ENCODE data around the gene LY6G5C. TPM values are rescaled to one million over a fixed set of nuclear protein-coding genes. Genes with fewer than 3 reads are reported as not detected.

LY6G5C gene
- total and polyA plus RNA-seq, 9 of the 15 experiments (the other 6 are each of a cell fraction or from before 2014, with no cell fraction given) = 0.10 to 0.67 (median 0.46) TPM; not detected in 4

DNA sequence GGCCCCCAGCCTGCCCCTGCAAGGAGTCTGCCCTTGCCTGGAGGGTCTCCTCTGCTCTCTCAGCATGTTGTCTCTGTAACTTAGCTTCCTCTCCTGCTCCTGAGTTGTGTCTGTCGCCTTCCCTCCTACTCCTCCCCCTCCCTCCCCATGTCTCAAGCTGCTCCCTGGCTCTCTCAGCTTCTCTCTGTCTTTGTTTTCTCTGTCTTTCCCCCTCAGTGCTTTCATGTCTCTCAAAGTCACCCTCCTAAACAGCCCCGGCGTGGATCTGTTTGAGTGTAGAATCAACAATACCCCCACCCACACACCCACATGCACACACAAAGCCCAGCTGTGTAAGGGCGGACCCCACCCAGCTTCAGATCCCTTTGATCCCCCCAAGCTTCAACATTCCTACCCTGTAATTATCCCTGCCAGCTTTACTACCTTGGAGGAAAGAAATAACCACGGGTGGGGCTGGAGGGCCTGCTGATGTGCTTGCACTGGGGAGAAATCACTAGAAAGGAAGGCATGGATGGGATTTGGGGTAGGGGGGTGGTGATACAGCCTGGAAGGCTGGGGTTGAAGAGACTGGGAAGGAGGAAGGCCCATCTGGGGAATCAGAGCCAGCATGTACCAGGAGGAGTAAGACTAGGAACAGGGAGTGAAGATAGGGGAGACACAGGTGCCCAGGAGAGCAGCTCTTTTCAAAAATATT is 33.3 kb upstream of the LY6G5C start (continued):
- TF ChIP-seq, protein P1, sequence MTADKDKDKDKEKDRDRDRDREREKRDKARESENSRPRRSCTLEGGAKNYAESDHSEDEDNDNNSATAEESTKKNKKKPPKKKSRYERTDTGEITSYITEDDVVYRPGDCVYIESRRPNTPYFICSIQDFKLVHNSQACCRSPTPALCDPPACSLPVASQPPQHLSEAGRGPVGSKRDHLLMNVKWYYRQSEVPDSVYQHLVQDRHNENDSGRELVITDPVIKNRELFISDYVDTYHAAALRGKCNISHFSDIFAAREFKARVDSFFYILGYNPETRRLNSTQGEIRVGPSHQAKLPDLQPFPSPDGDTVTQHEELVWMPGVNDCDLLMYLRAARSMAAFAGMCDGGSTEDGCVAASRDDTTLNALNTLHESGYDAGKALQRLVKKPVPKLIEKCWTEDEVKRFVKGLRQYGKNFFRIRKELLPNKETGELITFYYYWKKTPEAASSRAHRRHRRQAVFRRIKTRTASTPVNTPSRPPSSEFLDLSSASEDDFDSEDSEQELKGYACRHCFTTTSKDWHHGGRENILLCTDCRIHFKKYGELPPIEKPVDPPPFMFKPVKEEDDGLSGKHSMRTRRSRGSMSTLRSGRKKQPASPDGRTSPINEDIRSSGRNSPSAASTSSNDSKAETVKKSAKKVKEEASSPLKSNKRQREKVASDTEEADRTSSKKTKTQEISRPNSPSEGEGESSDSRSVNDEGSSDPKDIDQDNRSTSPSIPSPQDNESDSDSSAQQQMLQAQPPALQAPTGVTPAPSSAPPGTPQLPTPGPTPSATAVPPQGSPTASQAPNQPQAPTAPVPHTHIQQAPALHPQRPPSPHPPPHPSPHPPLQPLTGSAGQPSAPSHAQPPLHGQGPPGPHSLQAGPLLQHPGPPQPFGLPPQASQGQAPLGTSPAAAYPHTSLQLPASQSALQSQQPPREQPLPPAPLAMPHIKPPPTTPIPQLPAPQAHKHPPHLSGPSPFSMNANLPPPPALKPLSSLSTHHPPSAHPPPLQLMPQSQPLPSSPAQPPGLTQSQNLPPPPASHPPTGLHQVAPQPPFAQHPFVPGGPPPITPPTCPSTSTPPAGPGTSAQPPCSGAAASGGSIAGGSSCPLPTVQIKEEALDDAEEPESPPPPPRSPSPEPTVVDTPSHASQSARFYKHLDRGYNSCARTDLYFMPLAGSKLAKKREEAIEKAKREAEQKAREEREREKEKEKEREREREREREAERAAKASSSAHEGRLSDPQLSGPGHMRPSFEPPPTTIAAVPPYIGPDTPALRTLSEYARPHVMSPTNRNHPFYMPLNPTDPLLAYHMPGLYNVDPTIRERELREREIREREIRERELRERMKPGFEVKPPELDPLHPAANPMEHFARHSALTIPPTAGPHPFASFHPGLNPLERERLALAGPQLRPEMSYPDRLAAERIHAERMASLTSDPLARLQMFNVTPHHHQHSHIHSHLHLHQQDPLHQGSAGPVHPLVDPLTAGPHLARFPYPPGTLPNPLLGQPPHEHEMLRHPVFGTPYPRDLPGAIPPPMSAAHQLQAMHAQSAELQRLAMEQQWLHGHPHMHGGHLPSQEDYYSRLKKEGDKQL (CRISPR knock-in tag; IDR thresholded peaks at IDR 0.05; ENCODE audit: borderline replicate concordance) = no peak
- TF ChIP-seq ZNF174 (CRISPR knock-in tag; IDR thresholded peaks at IDR 0.05) (no peak), EP300 (IDR thresholded peaks at IDR 0.05; ENCODE audit: low read length) (no peak), KAT7 (CRISPR knock-in tag; IDR thresholded peaks at IDR 0.05; ENCODE audit: borderline replicate concordance) (no peak), CCNT2 (IDR thresholded peaks at IDR 0.05; ENCODE audit: borderline replicate concordance, extremely low read depth, insufficient read length, low read depth, low read length) (no peak), NCOR1 (IDR thresholded peaks at IDR 0.05) (no peak), ZNF224 (CRISPR knock-in tag; IDR thresholded peaks at IDR 0.05) (no peak)
- TF ChIP-seq, protein P2, sequence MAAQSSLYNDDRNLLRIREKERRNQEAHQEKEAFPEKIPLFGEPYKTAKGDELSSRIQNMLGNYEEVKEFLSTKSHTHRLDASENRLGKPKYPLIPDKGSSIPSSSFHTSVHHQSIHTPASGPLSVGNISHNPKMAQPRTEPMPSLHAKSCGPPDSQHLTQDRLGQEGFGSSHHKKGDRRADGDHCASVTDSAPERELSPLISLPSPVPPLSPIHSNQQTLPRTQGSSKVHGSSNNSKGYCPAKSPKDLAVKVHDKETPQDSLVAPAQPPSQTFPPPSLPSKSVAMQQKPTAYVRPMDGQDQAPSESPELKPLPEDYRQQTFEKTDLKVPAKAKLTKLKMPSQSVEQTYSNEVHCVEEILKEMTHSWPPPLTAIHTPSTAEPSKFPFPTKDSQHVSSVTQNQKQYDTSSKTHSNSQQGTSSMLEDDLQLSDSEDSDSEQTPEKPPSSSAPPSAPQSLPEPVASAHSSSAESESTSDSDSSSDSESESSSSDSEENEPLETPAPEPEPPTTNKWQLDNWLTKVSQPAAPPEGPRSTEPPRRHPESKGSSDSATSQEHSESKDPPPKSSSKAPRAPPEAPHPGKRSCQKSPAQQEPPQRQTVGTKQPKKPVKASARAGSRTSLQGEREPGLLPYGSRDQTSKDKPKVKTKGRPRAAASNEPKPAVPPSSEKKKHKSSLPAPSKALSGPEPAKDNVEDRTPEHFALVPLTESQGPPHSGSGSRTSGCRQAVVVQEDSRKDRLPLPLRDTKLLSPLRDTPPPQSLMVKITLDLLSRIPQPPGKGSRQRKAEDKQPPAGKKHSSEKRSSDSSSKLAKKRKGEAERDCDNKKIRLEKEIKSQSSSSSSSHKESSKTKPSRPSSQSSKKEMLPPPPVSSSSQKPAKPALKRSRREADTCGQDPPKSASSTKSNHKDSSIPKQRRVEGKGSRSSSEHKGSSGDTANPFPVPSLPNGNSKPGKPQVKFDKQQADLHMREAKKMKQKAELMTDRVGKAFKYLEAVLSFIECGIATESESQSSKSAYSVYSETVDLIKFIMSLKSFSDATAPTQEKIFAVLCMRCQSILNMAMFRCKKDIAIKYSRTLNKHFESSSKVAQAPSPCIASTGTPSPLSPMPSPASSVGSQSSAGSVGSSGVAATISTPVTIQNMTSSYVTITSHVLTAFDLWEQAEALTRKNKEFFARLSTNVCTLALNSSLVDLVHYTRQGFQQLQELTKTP (IDR thresholded peaks at IDR 0.05; ENCODE audit: low read depth in 1 of 2, partially characterized antibody in 2 of 2) = peak in 1 of 2 experiments; percentile 25
